Fibroblast of lung (primary cell): ENCODE measurements around the gene CLK4.

Experiments
- CTCF ChIP-seq, 2 donors: IDR thresholded peaks in 1 of 2; conservative IDR thresholded peaks in 1 of 2; 1 replicate in 1 of 2; 2 replicates in 1 of 2; pipeline ENCODE4 v1.5.1; 2011 to 2012; ENCODE audit warnings: low read length in 2 of 2, control low read depth in 1 of 2, inconsistent platforms in 1 of 2, low read depth in 1 of 2, mild to moderate bottlenecking in 1 of 2
- EZH2 ChIP-seq: IDR thresholded peaks from 2 replicates; pipeline ENCODE4 v1.5.1; 2012; ENCODE audit warnings: low read length, control low read depth, mild to moderate bottlenecking; ENCODE audit errors: missing control alignments

DNA sequence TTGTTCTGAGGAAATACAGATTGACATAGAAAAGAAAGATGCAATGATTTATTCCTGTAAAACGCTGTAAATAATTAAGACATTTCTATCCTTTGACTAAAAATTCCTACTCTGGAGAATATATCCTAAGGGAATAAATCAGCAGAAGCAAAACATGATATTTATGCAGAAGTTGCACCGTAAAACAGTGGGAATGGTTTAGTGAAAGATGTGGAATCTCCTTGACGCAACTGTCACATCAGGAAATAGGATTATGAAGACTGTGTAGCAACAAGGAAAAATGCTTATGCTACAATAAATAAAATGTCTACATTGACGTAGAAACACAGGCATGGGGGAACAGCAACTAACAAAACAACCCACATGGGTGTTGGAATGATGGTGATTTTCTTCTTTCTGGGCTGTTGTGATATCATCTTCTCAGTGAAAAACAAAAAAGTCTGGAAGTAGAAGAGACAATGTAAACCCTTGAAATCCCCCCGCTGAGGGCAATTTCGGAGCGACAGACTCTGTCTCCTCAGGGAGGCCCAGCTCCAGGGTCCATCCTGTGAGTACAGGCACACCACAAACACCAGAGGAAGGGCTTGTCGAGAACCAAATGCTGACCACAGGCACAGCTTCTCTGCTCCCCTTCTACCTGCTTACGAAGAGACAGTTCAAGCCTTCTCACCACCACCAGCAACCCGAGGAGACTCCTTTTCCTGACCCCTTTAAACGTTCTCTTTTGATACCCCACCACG is 61.9 kb downstream of the CLK4 start:
- no peak for TF ChIP-seq CTCF (conservative IDR thresholded peaks at IDR 0.05 in 1 of 2, IDR thresholded peaks at IDR 0.05 in 1 of 2; ENCODE audit: low read depth in 1 of 2, low read length in 2 of 2)
- TF ChIP-seq EZH2: no peak
